Testis (tissue), 2 donors: ENCODE results near the gene SMARCB1.

Source experiments
- POLR2A ChIP-seq: fragments of 450-650 bp; IDR thresholded peaks from one replicate; pipeline ENCODE4 v1.6.1; 2017; ENCODE audit warnings: antibody characterized with exemption, mild to moderate bottlenecking, moderate library complexity
- TF ChIP-seq, protein P1 (sequence below), 3 experiments: fragments of 450-650 bp in 2 of 3; fragments of 200-600 bp in 1 of 3; sonication (generic) in 1 of 3; IDR thresholded peaks; one replicate each; pipeline ENCODE4 v1.5.1; 2016 to 2019; ENCODE audit warnings: antibody characterized with exemption in 3 of 3, mild to moderate bottlenecking in 2 of 3, moderate library complexity in 1 of 3

- TF ChIP-seq, protein P1, sequence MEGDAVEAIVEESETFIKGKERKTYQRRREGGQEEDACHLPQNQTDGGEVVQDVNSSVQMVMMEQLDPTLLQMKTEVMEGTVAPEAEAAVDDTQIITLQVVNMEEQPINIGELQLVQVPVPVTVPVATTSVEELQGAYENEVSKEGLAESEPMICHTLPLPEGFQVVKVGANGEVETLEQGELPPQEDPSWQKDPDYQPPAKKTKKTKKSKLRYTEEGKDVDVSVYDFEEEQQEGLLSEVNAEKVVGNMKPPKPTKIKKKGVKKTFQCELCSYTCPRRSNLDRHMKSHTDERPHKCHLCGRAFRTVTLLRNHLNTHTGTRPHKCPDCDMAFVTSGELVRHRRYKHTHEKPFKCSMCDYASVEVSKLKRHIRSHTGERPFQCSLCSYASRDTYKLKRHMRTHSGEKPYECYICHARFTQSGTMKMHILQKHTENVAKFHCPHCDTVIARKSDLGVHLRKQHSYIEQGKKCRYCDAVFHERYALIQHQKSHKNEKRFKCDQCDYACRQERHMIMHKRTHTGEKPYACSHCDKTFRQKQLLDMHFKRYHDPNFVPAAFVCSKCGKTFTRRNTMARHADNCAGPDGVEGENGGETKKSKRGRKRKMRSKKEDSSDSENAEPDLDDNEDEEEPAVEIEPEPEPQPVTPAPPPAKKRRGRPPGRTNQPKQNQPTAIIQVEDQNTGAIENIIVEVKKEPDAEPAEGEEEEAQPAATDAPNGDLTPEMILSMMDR (IDR thresholded peaks at IDR 0.05): no peak
- TF ChIP-seq POLR2A: no peak
Measured at GRCh38 chr22:23831261-23831660, 44.5 kb downstream of the SMARCB1 start.
